ENCODE data around the gene EMSY.
A peak's percentile ranks its signal among the peaks of the same experiment; 100 is the strongest.

Gene EMSY

GRCh38 chr11:76459299-76459698 is 14.5 kb downstream of the EMSY start:
- DNase-seq (ENCODE audit: insufficient read length) (no peak), FAIRE-seq (peak; percentile 14)
- TF ChIP-seq POLR2AphosphoS5 (IDR thresholded peaks at IDR 0.05; ENCODE audit: low read depth, low read length) (no peak), TAF1 (IDR thresholded peaks at IDR 0.05; ENCODE audit: borderline replicate concordance, low read depth, low read length) (no peak), POLR2A (IDR thresholded peaks at IDR 0.05; ENCODE audit: low read depth, low read length) (no peak)

GRCh38 chr11:76459846-76460245 is 15.0 kb downstream of the EMSY start:
- no peak for TF ChIP-seq POLR2AphosphoS5 (IDR thresholded peaks at IDR 0.05; ENCODE audit: low read depth, low read length)
- TF ChIP-seq POLR2A (IDR thresholded peaks at IDR 0.05; ENCODE audit: low read depth, low read length) = no peak
- TF ChIP-seq TAF1 (IDR thresholded peaks at IDR 0.05; ENCODE audit: borderline replicate concordance, low read depth, low read length) = no peak
- no peak for DNase-seq (ENCODE audit: insufficient read length)
- no peak for FAIRE-seq

GRCh38 chr11:76462317-76462716 is 17.5 kb downstream of the EMSY start:
- FAIRE-seq = no peak
- TF ChIP-seq TAF1 (IDR thresholded peaks at IDR 0.05; ENCODE audit: borderline replicate concordance, low read depth, low read length) = no peak
- TF ChIP-seq POLR2AphosphoS5 (IDR thresholded peaks at IDR 0.05; ENCODE audit: low read depth, low read length) = no peak
- TF ChIP-seq POLR2A (IDR thresholded peaks at IDR 0.05; ENCODE audit: low read depth, low read length) = no peak
- DNase-seq (ENCODE audit: insufficient read length) = no peak

GRCh38 chr11:76465701-76466100 is 20.9 kb downstream of the EMSY start:
- TF ChIP-seq POLR2AphosphoS5 (IDR thresholded peaks at IDR 0.05; ENCODE audit: low read depth, low read length) (no peak), POLR2A (IDR thresholded peaks at IDR 0.05; ENCODE audit: low read depth, low read length) (no peak), TAF1 (IDR thresholded peaks at IDR 0.05; ENCODE audit: borderline replicate concordance, low read depth, low read length) (no peak)
- DNase-seq (ENCODE audit: insufficient read length) (no peak), FAIRE-seq (no peak)

- no peak for DNase-seq (ENCODE audit: insufficient read length)
- TF ChIP-seq POLR2A (IDR thresholded peaks at IDR 0.05; ENCODE audit: low read depth, low read length) (no peak), POLR2AphosphoS5 (IDR thresholded peaks at IDR 0.05; ENCODE audit: low read depth, low read length) (no peak), TAF1 (IDR thresholded peaks at IDR 0.05; ENCODE audit: borderline replicate concordance, low read depth, low read length) (no peak)
- FAIRE-seq = no peak
Measured at GRCh38 chr11:76466666-76467065, 21.8 kb downstream of the EMSY start.

- no peak for DNase-seq (ENCODE audit: insufficient read length)
- TF ChIP-seq POLR2A (IDR thresholded peaks at IDR 0.05; ENCODE audit: low read depth, low read length) (no peak), TAF1 (IDR thresholded peaks at IDR 0.05; ENCODE audit: borderline replicate concordance, low read depth, low read length) (no peak), POLR2AphosphoS5 (IDR thresholded peaks at IDR 0.05; ENCODE audit: low read depth, low read length) (no peak)
- peak; percentile 36 for FAIRE-seq
Measured at GRCh38 chr11:76469141-76469540, 24.3 kb downstream of the EMSY start.

- TF ChIP-seq TAF1 (IDR thresholded peaks at IDR 0.05; ENCODE audit: borderline replicate concordance, low read depth, low read length) (no peak), POLR2AphosphoS5 (IDR thresholded peaks at IDR 0.05; ENCODE audit: low read depth, low read length) (no peak), POLR2A (IDR thresholded peaks at IDR 0.05; ENCODE audit: low read depth, low read length) (no peak)
- FAIRE-seq (no peak), DNase-seq (ENCODE audit: insufficient read length) (no peak)
Measured at GRCh38 chr11:76471382-76471781, 26.6 kb downstream of the EMSY start.

- TF ChIP-seq POLR2A (IDR thresholded peaks at IDR 0.05; ENCODE audit: low read depth, low read length) = no peak
- no peak for TF ChIP-seq POLR2AphosphoS5 (IDR thresholded peaks at IDR 0.05; ENCODE audit: low read depth, low read length)
- TF ChIP-seq TAF1 (IDR thresholded peaks at IDR 0.05; ENCODE audit: borderline replicate concordance, low read depth, low read length) = no peak
- FAIRE-seq = no peak
- DNase-seq (ENCODE audit: insufficient read length) = no peak
Measured at GRCh38 chr11:76480241-76480640, 35.4 kb downstream of the EMSY start.

GRCh38 chr11:76491644-76492043 is 46.8 kb downstream of the EMSY start:
- FAIRE-seq (no peak), DNase-seq (ENCODE audit: insufficient read length) (no peak)
- TF ChIP-seq POLR2A (IDR thresholded peaks at IDR 0.05; ENCODE audit: low read depth, low read length) (no peak), TAF1 (IDR thresholded peaks at IDR 0.05; ENCODE audit: borderline replicate concordance, low read depth, low read length) (no peak), POLR2AphosphoS5 (IDR thresholded peaks at IDR 0.05; ENCODE audit: low read depth, low read length) (no peak)

- FAIRE-seq (no peak), DNase-seq (ENCODE audit: insufficient read length) (no peak)
- TF ChIP-seq POLR2AphosphoS5 (IDR thresholded peaks at IDR 0.05; ENCODE audit: low read depth, low read length) (no peak), POLR2A (IDR thresholded peaks at IDR 0.05; ENCODE audit: low read depth, low read length) (no peak), TAF1 (IDR thresholded peaks at IDR 0.05; ENCODE audit: borderline replicate concordance, low read depth, low read length) (no peak)
Measured at GRCh38 chr11:76493040-76493439, 48.2 kb downstream of the EMSY start.

- TF ChIP-seq TAF1 (IDR thresholded peaks at IDR 0.05; ENCODE audit: borderline replicate concordance, low read depth, low read length) = no peak
- no peak for TF ChIP-seq POLR2A (IDR thresholded peaks at IDR 0.05; ENCODE audit: low read depth, low read length)
- no peak for TF ChIP-seq POLR2AphosphoS5 (IDR thresholded peaks at IDR 0.05; ENCODE audit: low read depth, low read length)
Measured at GRCh38 chr11:76493626-76494539, 49.1 kb downstream of the EMSY start.

GRCh38 chr11:76495019-76495418 is 50.2 kb downstream of the EMSY start:
- TF ChIP-seq POLR2A (IDR thresholded peaks at IDR 0.05; ENCODE audit: low read depth, low read length) = no peak
- TF ChIP-seq TAF1 (IDR thresholded peaks at IDR 0.05; ENCODE audit: borderline replicate concordance, low read depth, low read length) = no peak
- no peak for TF ChIP-seq POLR2AphosphoS5 (IDR thresholded peaks at IDR 0.05; ENCODE audit: low read depth, low read length)
- DNase-seq (ENCODE audit: insufficient read length) (no peak), FAIRE-seq (no peak)

More at GRCh38 chr11:76493626-76494539, 49.1 kb downstream of the EMSY start:
- FAIRE-seq = no peak
- DNase-seq (ENCODE audit: insufficient read length) = no peak

Measured in GM12892 (cell line).